Thyroid gland (tissue), 4 donors: ENCODE data around the gene MUC20. TPM values are rescaled to one million over a fixed set of nuclear protein-coding genes. Genes with fewer than 3 reads are reported as not detected.

ENCODE experiments used
- DNase-seq, 2 donors: peaks; one replicate each; pipeline ENCODE4 v3.0.0-alpha.2; 2019
- H3K27ac ChIP-seq, 3 donors: fragments of 200-600 bp; sonication (generic); 1 replicate in 2 of 3; 2 replicates in 1 of 3; pipeline ENCODE4 v1.5.1; 2016 to 2019; ENCODE audit warnings: mild to moderate bottlenecking in 1 of 3, moderate library complexity in 1 of 3
- H3K27me3 ChIP-seq: fragments of 200-600 bp; sonication (generic); one replicate; pipeline ENCODE4 v1.5.1; 2019
- H3K36me3 ChIP-seq, 2 donors: fragments of 200-600 bp; sonication (generic); one replicate each; pipeline ENCODE4 v1.5.1; 2016 to 2019
- H3K4me1 ChIP-seq, 2 donors: fragments of 200-600 bp; sonication (generic); one replicate each; pipeline ENCODE4 v1.5.1; 2017 to 2019
- H3K4me3 ChIP-seq, 3 donors: fragments of 200-600 bp; sonication (generic); replicated peaks in 1 of 3; 1 replicate in 2 of 3; 2 replicates in 1 of 3; pipeline ENCODE4 v1.5.1; 2016; ENCODE audit warnings: mild to moderate bottlenecking in 1 of 3
- H3K9me3 ChIP-seq: fragments of 200-600 bp; sonication (generic); one replicate; pipeline ENCODE4 v1.5.1; 2017
- CTCF ChIP-seq, 6 experiments: fragments of 200-600 bp in 3 of 6; fragments of 450-650 bp in 3 of 6; sonication (generic) in 3 of 6; IDR thresholded peaks; one replicate each; pipeline ENCODE4 v1.5.1; 2016 to 2019; ENCODE audit warnings: antibody characterized with exemption in 6 of 6, mild to moderate bottlenecking in 2 of 6, inconsistent platforms in 1 of 6, moderate library complexity in 1 of 6
- POLR2A ChIP-seq, 2 donors: fragments of 450-650 bp; IDR thresholded peaks; one replicate each; pipeline ENCODE4 v1.6.1; 2017; ENCODE audit warnings: antibody characterized with exemption in 2 of 2, mild to moderate bottlenecking in 2 of 2, moderate library complexity in 1 of 2
- WGBS, 2 donors: methylation state at CpG; one replicate each; pipeline ENCODE4 v1.1.5; 2017; 5-methylcytosine and 5-hydroxymethylcytosine counted together
- intact Hi-C: fragments of 100-400 bp; cut with DNase I; formaldehyde crosslinking; loops from one replicate; pipeline ENCODE4 v1.15.1; 2023
- total RNA-seq, 4 donors: library from RNA; depleted of rRNA; stranded (reverse); fragments of >200 nt; gene quantifications; one replicate each; pipeline ENCODE4 v1.2.3, GENCODE V29; 2016

Gene MUC20
- total RNA-seq, 4 donors from 2014 or later = 3.9 to 18.4 (median 13.9) TPM

- intact Hi-C loops = no loop called here
- TF ChIP-seq POLR2A (IDR thresholded peaks at IDR 0.05) = no peak
- TF ChIP-seq CTCF (IDR thresholded peaks at IDR 0.05) = no peak
- Histone ChIP-seq H3K4me3 (no peak overlapping the region), H3K27me3 (no peaks in the 10 kb centered on the region), H3K9me3 (no peaks in the 10 kb centered on the region), H3K36me3 (no peaks in the 10 kb centered on the region), H3K27ac (no peak overlapping the region), H3K4me1 (peaks cover 14 to 24% of the 10 kb centered on the region in 2 donors)
- DNase-seq = no peak
- 21 to 27% methylated on average over 20 to 22 of the region's 52 CpGs for WGBS, 2 donors
Measured at GRCh38 chr3:195761567-195762248, 40.9 kb downstream of the MUC20 start.

- TF ChIP-seq POLR2A (IDR thresholded peaks at IDR 0.05) (no peak), CTCF (IDR thresholded peaks at IDR 0.05) (no peak)
- Histone ChIP-seq H3K4me1 (peaks cover 11 to 20% of the 10 kb centered on the region in 2 donors), H3K4me3 (no peak overlapping the region), H3K9me3 (no peaks in the 10 kb centered on the region), H3K36me3 (no peaks in the 10 kb centered on the region), H3K27me3 (no peaks in the 10 kb centered on the region), H3K27ac (no peak overlapping the region)
- 40 to 52% methylated on average over 1 to 5 of the region's 36 CpGs for WGBS, 2 donors
- DNase-seq = no peak
- intact Hi-C loops = no loop called here
Measured at GRCh38 chr3:195762249-195762585, 41.4 kb downstream of the MUC20 start.

- no peaks in the 10 kb centered on the region for H3K36me3 ChIP-seq
- H3K4me3 ChIP-seq = no peak overlapping the region
- no peaks in the 10 kb centered on the region for H3K9me3 ChIP-seq
- 84 to 88% methylated on average over 21 to 23 of the region's 43 CpGs for WGBS, 2 donors
- H3K27ac ChIP-seq = no peak overlapping the region
- no peaks in the 10 kb centered on the region for H3K27me3 ChIP-seq
- intact Hi-C loops = no loop called here
- peaks cover 8 to 17% of the 10 kb centered on the region in 2 donors for H3K4me1 ChIP-seq
- TF ChIP-seq POLR2A (IDR thresholded peaks at IDR 0.05) (no peak), CTCF (IDR thresholded peaks at IDR 0.05) (no peak)
- no peak for DNase-seq
Measured at GRCh38 chr3:195762611-195763010, 41.8 kb downstream of the MUC20 start.

GRCh38 chr3:195763076-195763830, 42.5 kb downstream of the MUC20 start:
- Histone ChIP-seq H3K4me3 (no peak overlapping the region), H3K27ac (no peak overlapping the region), H3K36me3 (no peaks in the 10 kb centered on the region), H3K27me3 (no peaks in the 10 kb centered on the region), H3K9me3 (no peaks in the 10 kb centered on the region), H3K4me1 (peaks cover 8 to 17% of the 10 kb centered on the region in 2 donors)
- TF ChIP-seq CTCF (IDR thresholded peaks at IDR 0.05) (no peak), POLR2A (IDR thresholded peaks at IDR 0.05) (no peak)
- 80 to 92% methylated on average over 24 to 28 of the region's 28 CpGs for WGBS, 2 donors
- DNase-seq = no peak
- intact Hi-C loops = no loop called here
